Skin epidermis (tissue), 12 donors: Measurements from ENCODE around the gene CUL9.

Experiments used
- H3K27ac ChIP-seq, 21 experiments: fragments of 200-600 bp; sonication (generic) in 11 of 21; one replicate each; pipeline ENCODE4 v1.5.0; 2020; ENCODE audit warnings: mild to moderate bottlenecking in 3 of 21, inconsistent platforms in 2 of 21, moderate library complexity in 2 of 21
- H3K4me3 ChIP-seq, 7 experiments: fragments of 200-600 bp; sonication (generic) in 2 of 7; one replicate each; pipeline ENCODE4 v1.5.0; 2020; ENCODE audit warnings: inconsistent platforms in 2 of 7, mild to moderate bottlenecking in 2 of 7, moderate library complexity in 1 of 7

Gene CUL9

GRCh38 chr6:43247114-43247999, 65.4 kb downstream of the CUL9 start:
- H3K4me3 ChIP-seq = peak overlapping the region; percentile 24 to 38 (median 31)
- H3K27ac ChIP-seq = no peak overlapping the region

GRCh38 chr6:43248101-43248500, 66.1 kb downstream of the CUL9 start:
- H3K4me3 ChIP-seq = no peak overlapping the region
- no peak overlapping the region for H3K27ac ChIP-seq

- Histone ChIP-seq H3K4me3 (no peak overlapping the region), H3K27ac (no peak overlapping the region)
These were observed 66.8 kb downstream of the CUL9 start for GRCh38 chr6:43248791-43249190.

GRCh38 chr6:43250992-43251373, 69.0 kb downstream of the CUL9 start:
- H3K27ac ChIP-seq = no peak overlapping the region
- no peak overlapping the region for H3K4me3 ChIP-seq

GRCh38 chr6:43253401-43253800, 71.4 kb downstream of the CUL9 start:
- no peak overlapping the region for H3K4me3 ChIP-seq
- no peak overlapping the region for H3K27ac ChIP-seq

- Histone ChIP-seq H3K27ac (no peak overlapping the region), H3K4me3 (no peak overlapping the region)
These were observed 72.3 kb downstream of the CUL9 start for GRCh38 chr6:43254138-43254817.

GRCh38 chr6:43254846-43255245, 72.8 kb downstream of the CUL9 start:
- no peak overlapping the region for H3K4me3 ChIP-seq
- H3K27ac ChIP-seq = no peak overlapping the region

GRCh38 chr6:43255408-43256054, 73.5 kb downstream of the CUL9 start:
- Histone ChIP-seq H3K4me3 (no peak overlapping the region), H3K27ac (no peak overlapping the region)

GRCh38 chr6:43256670-43257366, 74.8 kb downstream of the CUL9 start:
- H3K27ac ChIP-seq = no peak overlapping the region
- H3K4me3 ChIP-seq = no peak overlapping the region

GRCh38 chr6:43257367-43258145, 75.6 kb downstream of the CUL9 start:
- H3K27ac ChIP-seq = no peak overlapping the region

GRCh38 chr6:43258180-43258579, 76.2 kb downstream of the CUL9 start:
- no peak overlapping the region for H3K4me3 ChIP-seq
- no peak overlapping the region for H3K27ac ChIP-seq

More at GRCh38 chr6:43257367-43258145, 75.6 kb downstream of the CUL9 start:
- no peak overlapping the region for H3K4me3 ChIP-seq

GRCh38 chr6:43258807-43259686, 77.1 kb downstream of the CUL9 start:
- no peak overlapping the region for H3K4me3 ChIP-seq
- no peak overlapping the region for H3K27ac ChIP-seq

GRCh38 chr6:43260791-43261190, 78.8 kb downstream of the CUL9 start:
- no peak overlapping the region for H3K27ac ChIP-seq

GRCh38 chr6:43261198-43261597, 79.2 kb downstream of the CUL9 start:
- Histone ChIP-seq H3K4me3 (no peak overlapping the region), H3K27ac (no peak overlapping the region)

More at GRCh38 chr6:43260791-43261190, 78.8 kb downstream of the CUL9 start:
- no peak overlapping the region for H3K4me3 ChIP-seq

- Histone ChIP-seq H3K4me3 (no peak overlapping the region), H3K27ac (no peak overlapping the region)
These were observed 80.2 kb downstream of the CUL9 start for GRCh38 chr6:43262000-43262779.

- Histone ChIP-seq H3K27ac (no peak overlapping the region), H3K4me3 (no peak overlapping the region)
These were observed 80.9 kb downstream of the CUL9 start for GRCh38 chr6:43262780-43263313.
